ENCODE results near the gene TFDP1. TPM values are rescaled to one million over a fixed set of nuclear protein-coding genes. Genes with fewer than 3 reads are reported as not detected.

Gene TFDP1
- total RNA-seq, 4 donors from 2014 or later, result 21.9 to 49.0 (median 29.2) TPM

- no peaks in the 10 kb centered on the region for H3K9me3 ChIP-seq
- ATAC-seq, result no peak
These were observed 84.0 kb downstream of the TFDP1 start for GRCh38 chr13:113668491-113668971.

GRCh38 chr13:113669231-113669754 lies 84.7 kb downstream of the TFDP1 start:
- Histone ChIP-seq H3K9me3 (no peaks in the 10 kb centered on the region), H3K36me3 (no peaks in the 10 kb centered on the region), H3K4me3 (no peak overlapping the region), H3K4me1 (no peaks in the 10 kb centered on the region), H3K27me3 (peaks cover 7% of the 10 kb centered on the region), H3K27ac (no peak overlapping the region)
- TF ChIP-seq POLR2A (IDR thresholded peaks at IDR 0.05) (no peak), POLR2AphosphoS5 (IDR thresholded peaks at IDR 0.05) (no peak), EP300 (IDR thresholded peaks at IDR 0.05) (no peak)
- TF ChIP-seq, protein P1, sequence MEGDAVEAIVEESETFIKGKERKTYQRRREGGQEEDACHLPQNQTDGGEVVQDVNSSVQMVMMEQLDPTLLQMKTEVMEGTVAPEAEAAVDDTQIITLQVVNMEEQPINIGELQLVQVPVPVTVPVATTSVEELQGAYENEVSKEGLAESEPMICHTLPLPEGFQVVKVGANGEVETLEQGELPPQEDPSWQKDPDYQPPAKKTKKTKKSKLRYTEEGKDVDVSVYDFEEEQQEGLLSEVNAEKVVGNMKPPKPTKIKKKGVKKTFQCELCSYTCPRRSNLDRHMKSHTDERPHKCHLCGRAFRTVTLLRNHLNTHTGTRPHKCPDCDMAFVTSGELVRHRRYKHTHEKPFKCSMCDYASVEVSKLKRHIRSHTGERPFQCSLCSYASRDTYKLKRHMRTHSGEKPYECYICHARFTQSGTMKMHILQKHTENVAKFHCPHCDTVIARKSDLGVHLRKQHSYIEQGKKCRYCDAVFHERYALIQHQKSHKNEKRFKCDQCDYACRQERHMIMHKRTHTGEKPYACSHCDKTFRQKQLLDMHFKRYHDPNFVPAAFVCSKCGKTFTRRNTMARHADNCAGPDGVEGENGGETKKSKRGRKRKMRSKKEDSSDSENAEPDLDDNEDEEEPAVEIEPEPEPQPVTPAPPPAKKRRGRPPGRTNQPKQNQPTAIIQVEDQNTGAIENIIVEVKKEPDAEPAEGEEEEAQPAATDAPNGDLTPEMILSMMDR (IDR thresholded peaks at IDR 0.05), result no peak
- ATAC-seq, result no peak
- WGBS, 2 donors (ENCODE audit: low coverage in 1 of 2), result 20 to 41% methylated on average over 1 to 3 of the region's 13 CpGs

More at GRCh38 chr13:113668491-113668971, 84.0 kb downstream of the TFDP1 start:
- H3K4me3 ChIP-seq, result no peak overlapping the region
- H3K27me3 ChIP-seq, result peaks cover 7% of the 10 kb centered on the region
- TF ChIP-seq POLR2A (IDR thresholded peaks at IDR 0.05), result no peak
- TF ChIP-seq, protein P1 (IDR thresholded peaks at IDR 0.05), result no peak
- TF ChIP-seq EP300 (IDR thresholded peaks at IDR 0.05), result no peak
- no peak for TF ChIP-seq POLR2AphosphoS5 (IDR thresholded peaks at IDR 0.05)
- H3K4me1 ChIP-seq, result no peaks in the 10 kb centered on the region
- WGBS, 2 donors (ENCODE audit: low coverage in 1 of 2), result 90% methylated on average over 6 of the region's 24 CpGs; no CpG with 5 or more reads in 1 of the 2 donors
- no peak overlapping the region for H3K27ac ChIP-seq
- H3K36me3 ChIP-seq, result no peaks in the 10 kb centered on the region

- no peak overlapping the region for H3K27ac ChIP-seq
- H3K27me3 ChIP-seq, result peaks cover 7% of the 10 kb centered on the region
- TF ChIP-seq, protein P1 (IDR thresholded peaks at IDR 0.05), result no peak
- TF ChIP-seq POLR2A (IDR thresholded peaks at IDR 0.05), result no peak
- TF ChIP-seq EP300 (IDR thresholded peaks at IDR 0.05), result no peak
- TF ChIP-seq POLR2AphosphoS5 (IDR thresholded peaks at IDR 0.05), result no peak
- ATAC-seq, result no peak
- no peaks in the 10 kb centered on the region for H3K4me1 ChIP-seq
- no peak overlapping the region for H3K4me3 ChIP-seq
- no peaks in the 10 kb centered on the region for H3K9me3 ChIP-seq
- H3K36me3 ChIP-seq, result no peaks in the 10 kb centered on the region
- 100% methylated on average over 2 of the region's 21 CpGs; no CpG with 5 or more reads in 1 of the 2 donors for WGBS, 2 donors (ENCODE audit: low coverage in 1 of 2)
These were observed 85.3 kb downstream of the TFDP1 start for GRCh38 chr13:113669755-113670341.

GRCh38 chr13:113670541-113670940 lies 86.0 kb downstream of the TFDP1 start:
- 90 to 92% methylated on average over 2 to 5 of the region's 19 CpGs for WGBS, 2 donors (ENCODE audit: low coverage in 1 of 2)
- no peaks in the 10 kb centered on the region for H3K9me3 ChIP-seq
- H3K27ac ChIP-seq, result no peak overlapping the region

More at GRCh38 chr13:113670541-113670940, 86.0 kb downstream of the TFDP1 start:
- peaks cover 3% of the 10 kb centered on the region for H3K27me3 ChIP-seq
- no peaks in the 10 kb centered on the region for H3K36me3 ChIP-seq
- ATAC-seq, result no peak
- no peak overlapping the region for H3K4me3 ChIP-seq
- TF ChIP-seq POLR2A (IDR thresholded peaks at IDR 0.05) (no peak), EP300 (IDR thresholded peaks at IDR 0.05) (no peak), POLR2AphosphoS5 (IDR thresholded peaks at IDR 0.05) (no peak)
- TF ChIP-seq, protein P1 (IDR thresholded peaks at IDR 0.05), result no peak
- H3K4me1 ChIP-seq, result no peaks in the 10 kb centered on the region

Measured in gastroesophageal sphincter (tissue), 4 donors.